HCT116 (cell line): ENCODE measurements around the gene CD302. TPM values are rescaled to one million over a fixed set of nuclear protein-coding genes. Genes with fewer than 3 reads are reported as not detected.

ENCODE experiments used
- ATAC-seq: fragments of 200-7000 bp; cut with Tn5 transposase; 2 replicates; pipeline ENCODE4 v1.9.1; 2020; ENCODE audit warnings: mild to moderate bottlenecking, moderate library complexity
- BruUV-seq: library from RNA; stranded (reverse); fragments of 400-500 nt; replicated peaks from 2 replicates; lab custom pipeline; 2021; lab: Mats Ljungman, UMichigan
- CTCF ChIA-PET: fragments of 300-600 bp; sonication (Branson Sonifier 250); formaldehyde crosslinking; loops from one replicate; lab custom pipeline; 2021; ENCODE audit warnings: antibody characterized with exemption; lab: Charles Lee
- POLR2A ChIA-PET: fragments of 300-600, 350-600 bp; sonication (Branson Sonifier 250); formaldehyde crosslinking; loops from one replicate; lab custom pipeline; 2021; ENCODE audit warnings: antibody characterized with exemption; lab: Charles Lee
- RAD21 ChIA-PET, 2 experiments: fragments of 300-600 bp; sonication (Branson Sonifier 250); formaldehyde crosslinking; loops; one replicate each; lab custom pipeline; 2023; ENCODE audit warnings: low total read pairs in 2 of 2; ENCODE audit not compliant: uncharacterized antibody in 2 of 2, unreplicated experiment in 2 of 2, low non-redundant PET in 1 of 2; lab: Charles Lee
- DNase-seq: peaks from one replicate; pipeline ENCODE4 v3.0.0-alpha.2; 2010; ENCODE audit warnings: low read depth, low spot score
- H2AFZ ChIP-seq: fragments of 200-600 bp; shearing (Covaris generic), sonication (generic); 2 replicates; pipeline ENCODE4 v1.6.1; 2017; ENCODE audit warnings: low read depth, mixed run types, mixed read lengths, antibody characterized with exemption, low read length; ENCODE audit not compliant: poor library complexity, severe bottlenecking
- H3K27ac ChIP-seq: 2 replicates; pipeline ENCODE4 v1.5.1; 2012; ENCODE audit warnings: low read depth, low read length
- H3K27me3 ChIP-seq: fragments of 200-600 bp; sonication (generic); 2 replicates; pipeline ENCODE4 v1.6.1; 2016; ENCODE audit warnings: mixed run types, low read length, mixed read lengths; ENCODE audit not compliant: insufficient read depth
- H3K36me3 ChIP-seq, 2 experiments: fragments of 200-500 bp in 1 of 2; fragments of 200-600 bp in 1 of 2; sonication (Bioruptor generic) in 1 of 2; sonication (generic) in 1 of 2; 2 replicates each; pipeline versions ENCODE4 v1.5.1 to v1.6.1; 2014 to 2016; ENCODE audit warnings: low read length in 2 of 2, inconsistent platforms in 1 of 2, mixed read lengths in 1 of 2, mixed run types in 1 of 2; ENCODE audit not compliant: insufficient read depth in 2 of 2, control insufficient read depth in 1 of 2
- H3K4me1 ChIP-seq, 2 experiments: fragments of 200-600 bp in 1 of 2; sonication (generic) in 1 of 2; 2 replicates each; pipeline versions ENCODE4 v1.5.1 to v1.6.1; 2012 to 2017; ENCODE audit warnings: low read length in 2 of 2, inconsistent platforms in 1 of 2, mild to moderate bottlenecking in 1 of 2, mixed read lengths in 1 of 2, mixed run types in 1 of 2, moderate library complexity in 1 of 2; ENCODE audit not compliant: insufficient read depth in 2 of 2, control insufficient read depth in 1 of 2
- H3K4me2 ChIP-seq: fragments of 200-600 bp; sonication (generic); 2 replicates; pipeline ENCODE4 v1.6.1; 2017; ENCODE audit warnings: mixed run types, low read length, mixed read lengths
- H3K4me3 ChIP-seq, 2 experiments: fragments of 200-600 bp in 1 of 2; sonication (generic) in 1 of 2; replicated peaks in 1 of 2; 2 replicates each; pipeline ENCODE4 v1.5.1; 2011 to 2016; ENCODE audit warnings: low read length in 2 of 2, control low read depth in 1 of 2, low read depth in 1 of 2, mild to moderate bottlenecking in 1 of 2, mixed read lengths in 1 of 2, mixed run types in 1 of 2
- H3K79me2 ChIP-seq: fragments of 200-600 bp; sonication (generic); 2 replicates; pipeline ENCODE4 v1.6.1; 2017; ENCODE audit warnings: mild to moderate bottlenecking, mixed run types, low read length, moderate library complexity, mixed read lengths; ENCODE audit not compliant: insufficient read depth
- H3K9ac ChIP-seq: fragments of 200-600 bp; sonication (generic); 2 replicates; pipeline ENCODE4 v1.6.1; 2016; ENCODE audit warnings: low read length, mixed read lengths
- H3K9me2 ChIP-seq: fragments of 200-600 bp; sonication (generic), shearing (Covaris generic); 2 replicates; pipeline ENCODE4 v1.6.1; 2017; ENCODE audit warnings: mixed run types, mild to moderate bottlenecking, moderate library complexity; ENCODE audit not compliant: insufficient read depth
- H3K9me3 ChIP-seq, 2 experiments: fragments of 200-500 bp in 1 of 2; fragments of 200-600 bp in 1 of 2; sonication (Bioruptor generic) in 1 of 2; sonication (generic) in 1 of 2; 2 replicates each; pipeline ENCODE4 v1.6.1; 2014 to 2017; ENCODE audit warnings: low read length in 2 of 2, mixed read lengths in 2 of 2, inconsistent platforms in 1 of 2, low read depth in 1 of 2, mild to moderate bottlenecking in 1 of 2, mixed run types in 1 of 2, moderate library complexity in 1 of 2; ENCODE audit not compliant: control insufficient read depth in 1 of 2, insufficient read depth in 1 of 2
- H4K20me1 ChIP-seq: fragments of 200-600 bp; sonication (generic), shearing (Covaris generic); 2 replicates; pipeline ENCODE4 v1.6.1; 2017; ENCODE audit warnings: mixed run types, mild to moderate bottlenecking, moderate library complexity; ENCODE audit not compliant: insufficient read depth
- CBX3 ChIP-seq: IDR thresholded peaks from 2 replicates; pipeline ENCODE4 v1.6.1; 2012; ENCODE audit warnings: low read depth
- EGR1 ChIP-seq: IDR thresholded peaks from 2 replicates; pipeline ENCODE4 v1.6.1; 2012; ENCODE audit warnings: low read depth
- EZH2phosphoT487 ChIP-seq: fragments of 200-600 bp; IDR thresholded peaks from 2 replicates; pipeline ENCODE4 v1.6.1; 2018; ENCODE audit warnings: antibody characterized with exemption, borderline replicate concordance
- FOSL1 ChIP-seq: IDR thresholded peaks from 2 replicates; pipeline ENCODE4 v1.6.1; 2012; ENCODE audit warnings: low read depth
- POLR2AphosphoS5 ChIP-seq: IDR thresholded peaks from 2 replicates; pipeline ENCODE4 v1.6.1; 2011; ENCODE audit warnings: mild to moderate bottlenecking, low read depth, low read length, moderate library complexity
- RAD21 ChIP-seq: IDR thresholded peaks from 2 replicates; pipeline ENCODE4 v1.6.1; 2012; ENCODE audit warnings: low read depth, mild to moderate bottlenecking
- SIN3A ChIP-seq: IDR thresholded peaks from 2 replicates; pipeline ENCODE4 v1.6.1; 2012; ENCODE audit warnings: low read depth
- SRF ChIP-seq: IDR thresholded peaks from 2 replicates; pipeline ENCODE4 v1.6.1; 2012; ENCODE audit warnings: low read depth
- TCF7L2 ChIP-seq: IDR thresholded peaks from 2 replicates; pipeline ENCODE4 v1.7.0; 2011; ENCODE audit warnings: borderline replicate concordance, inconsistent platforms; ENCODE audit not compliant: insufficient read depth, insufficient read length; ENCODE audit errors: extremely low read depth
- YY1 ChIP-seq: IDR thresholded peaks from 2 replicates; pipeline ENCODE4 v1.6.1; 2011; ENCODE audit warnings: low read length, low read depth, moderate library complexity, mild to moderate bottlenecking; ENCODE audit not compliant: insufficient replicate concordance; ENCODE audit errors: extremely low read depth
- ZFX ChIP-seq: fragments of 450-650 bp; IDR thresholded peaks from 2 replicates; pipeline ENCODE4 v1.6.1; 2017
- ZNF274 ChIP-seq: fragments of 200-500 bp; sonication (Bioruptor generic); IDR thresholded peaks from 2 replicates; pipeline ENCODE4 v1.6.1; 2014; ENCODE audit warnings: mild to moderate bottlenecking, low read depth, low read length, inconsistent platforms
- intact Hi-C: fragments of 100-400 bp; cut with micrococcal nuclease; formaldehyde crosslinking; loops from 2 replicates; pipeline ENCODE4 v1.10.0; 2022
- total RNA-seq: library from RNA; stranded (reverse); gene quantifications from one replicate; pipeline ENCODE4 v1.2.1, GENCODE V29; 2021; ENCODE audit not compliant: unreplicated experiment
- TF ChIP-seq, protein P1 (sequence below): IDR thresholded peaks from 2 replicates; pipeline ENCODE4 v1.6.1; 2011; ENCODE audit warnings: mild to moderate bottlenecking, low read length, moderate library complexity; ENCODE audit not compliant: insufficient replicate concordance; ENCODE audit errors: extremely low read depth
- TF ChIP-seq, protein P2 (sequence below), 3 experiments: fragments of 200-600 bp in 1 of 3; sonication (generic) in 1 of 3; IDR thresholded peaks in 2 of 3; conservative IDR thresholded peaks in 1 of 3; 2 replicates each; pipeline ENCODE4 v1.5.1; 2012 to 2017; ENCODE audit warnings: low read depth in 2 of 3, low read length in 2 of 3, antibody characterized with exemption in 1 of 3, borderline replicate concordance in 1 of 3, control low read depth in 1 of 3, mild to moderate bottlenecking in 1 of 3, mixed read lengths in 1 of 3, mixed run types in 1 of 3, moderate library complexity in 1 of 3; ENCODE audit not compliant: insufficient read depth in 1 of 3

Gene CD302
- total RNA-seq, 1 experiment from 2014 or later: 0.15 TPM

DNA sequence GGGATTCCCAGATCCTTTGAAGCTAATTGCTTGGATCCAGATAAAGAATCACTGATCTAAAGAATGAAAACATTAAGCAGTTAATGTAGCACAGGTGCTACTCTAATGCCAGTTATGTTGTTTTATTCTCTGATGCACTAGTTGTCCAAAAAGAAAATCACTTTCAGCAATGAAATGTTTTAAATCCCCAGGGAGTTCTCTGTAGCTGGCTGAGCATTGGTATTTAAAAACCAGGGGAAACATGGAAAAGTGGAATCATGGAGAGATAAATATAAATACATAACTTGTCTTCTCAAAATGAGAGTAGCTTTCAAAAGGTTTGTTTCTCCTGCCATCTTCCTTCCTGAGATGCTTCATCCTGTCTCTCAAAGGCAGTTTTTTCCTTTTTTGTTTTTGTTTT, 37.7 kb downstream of the CD302 start:
- POLR2A ChIA-PET: no interaction called here
- Histone ChIP-seq H3K79me2 (peaks cover 85% of the 10 kb centered on the region), H3K36me3 (peaks cover 28 to 30% of the 10 kb centered on the region in 2 experiments), H2AFZ (no peak overlapping the region)
- intact Hi-C loops: no loop called here
- ATAC-seq: no peak
- no peak for TF ChIP-seq CBX3
- TF ChIP-seq SRF: no peak
- no peak for TF ChIP-seq EGR1
- no peak for TF ChIP-seq SIN3A
- TF ChIP-seq RAD21: no peak
- TF ChIP-seq, protein P1, sequence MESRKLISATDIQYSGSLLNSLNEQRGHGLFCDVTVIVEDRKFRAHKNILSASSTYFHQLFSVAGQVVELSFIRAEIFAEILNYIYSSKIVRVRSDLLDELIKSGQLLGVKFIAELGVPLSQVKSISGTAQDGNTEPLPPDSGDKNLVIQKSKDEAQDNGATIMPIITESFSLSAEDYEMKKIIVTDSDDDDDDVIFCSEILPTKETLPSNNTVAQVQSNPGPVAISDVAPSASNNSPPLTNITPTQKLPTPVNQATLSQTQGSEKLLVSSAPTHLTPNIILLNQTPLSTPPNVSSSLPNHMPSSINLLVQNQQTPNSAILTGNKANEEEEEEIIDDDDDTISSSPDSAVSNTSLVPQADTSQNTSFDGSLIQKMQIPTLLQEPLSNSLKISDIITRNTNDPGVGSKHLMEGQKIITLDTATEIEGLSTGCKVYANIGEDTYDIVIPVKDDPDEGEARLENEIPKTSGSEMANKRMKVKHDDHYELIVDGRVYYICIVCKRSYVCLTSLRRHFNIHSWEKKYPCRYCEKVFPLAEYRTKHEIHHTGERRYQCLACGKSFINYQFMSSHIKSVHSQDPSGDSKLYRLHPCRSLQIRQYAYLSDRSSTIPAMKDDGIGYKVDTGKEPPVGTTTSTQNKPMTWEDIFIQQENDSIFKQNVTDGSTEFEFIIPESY: no peak
- no peak for TF ChIP-seq FOSL1
- TF ChIP-seq POLR2AphosphoS5: no peak
- no peak for TF ChIP-seq ZNF274
- no peak for TF ChIP-seq EZH2phosphoT487
- TF ChIP-seq TCF7L2: no peak
- TF ChIP-seq, protein P2, sequence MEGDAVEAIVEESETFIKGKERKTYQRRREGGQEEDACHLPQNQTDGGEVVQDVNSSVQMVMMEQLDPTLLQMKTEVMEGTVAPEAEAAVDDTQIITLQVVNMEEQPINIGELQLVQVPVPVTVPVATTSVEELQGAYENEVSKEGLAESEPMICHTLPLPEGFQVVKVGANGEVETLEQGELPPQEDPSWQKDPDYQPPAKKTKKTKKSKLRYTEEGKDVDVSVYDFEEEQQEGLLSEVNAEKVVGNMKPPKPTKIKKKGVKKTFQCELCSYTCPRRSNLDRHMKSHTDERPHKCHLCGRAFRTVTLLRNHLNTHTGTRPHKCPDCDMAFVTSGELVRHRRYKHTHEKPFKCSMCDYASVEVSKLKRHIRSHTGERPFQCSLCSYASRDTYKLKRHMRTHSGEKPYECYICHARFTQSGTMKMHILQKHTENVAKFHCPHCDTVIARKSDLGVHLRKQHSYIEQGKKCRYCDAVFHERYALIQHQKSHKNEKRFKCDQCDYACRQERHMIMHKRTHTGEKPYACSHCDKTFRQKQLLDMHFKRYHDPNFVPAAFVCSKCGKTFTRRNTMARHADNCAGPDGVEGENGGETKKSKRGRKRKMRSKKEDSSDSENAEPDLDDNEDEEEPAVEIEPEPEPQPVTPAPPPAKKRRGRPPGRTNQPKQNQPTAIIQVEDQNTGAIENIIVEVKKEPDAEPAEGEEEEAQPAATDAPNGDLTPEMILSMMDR (IDR thresholded peaks at IDR 0.05 in 2 of 3, conservative IDR thresholded peaks at IDR 0.05 in 1 of 3; ENCODE audit: borderline replicate concordance in 1 of 3, insufficient read depth in 1 of 3, low read depth in 2 of 3, low read length in 2 of 3): no peak
- TF ChIP-seq YY1: no peak
- TF ChIP-seq ZFX: no peak
- TF ChIP-seq, all 23 proteins: peak for 0
- no peak for DNase-seq
- ChIA-PET RAD21 (no interaction called here), CTCF (no interaction called here)
- Histone ChIP-seq H3K9me3 (no peaks in the 10 kb centered on the region), H3K27ac (no peak overlapping the region), H3K4me3 (no peak overlapping the region), H3K27me3 (no peaks in the 10 kb centered on the region), H3K4me2 (no peak overlapping the region), H4K20me1 (peaks cover 11% of the 10 kb centered on the region), H3K9ac (no peak overlapping the region), H3K9me2 (no peaks in the 10 kb centered on the region), H3K4me1 (peaks cover 0 to 8% of the 10 kb centered on the region in 2 experiments; a peak in 2 of 4 replicates)
- BruUV-seq: no TSS peak
